AG04450 (cell line): ENCODE results near the gene PI16. TPM values are rescaled to one million over a fixed set of nuclear protein-coding genes. Genes with fewer than 3 reads are reported as not detected.
"Not testable (repeated sequence)": the region's sequence is repeated elsewhere in the genome, so short reads cannot be mapped to it uniquely, and the experiment has no call there.

Experiments used
- CTCF ChIA-PET: fragments of 300-600, 350-600 bp; formaldehyde crosslinking; extraction: SDS; loops from one replicate; lab custom pipeline; 2022; ENCODE audit warnings: antibody characterized with exemption, inconsistent platforms; lab: Charles Lee
- POLR2A ChIA-PET: fragments of 350-600 bp; formaldehyde crosslinking; extraction: SDS; loops from one replicate; lab custom pipeline; 2021; ENCODE audit warnings: antibody characterized with exemption, inconsistent platforms; lab: Yijun Ruan, JAX
- DNase-seq: peaks from one replicate; pipeline ENCODE4 v3.0.0-alpha.2; 2011; ENCODE audit warnings: low read depth, low spot score
- H3K27ac ChIP-seq: one replicate; pipeline ENCODE4 v1.5.1; 2012; ENCODE audit warnings: low read depth, low read length, control low read depth
- H3K27me3 ChIP-seq: one replicate; pipeline ENCODE4 v1.6.0; 2012; ENCODE audit warnings: low read length; ENCODE audit not compliant: control insufficient read depth, insufficient read depth
- H3K4me3 ChIP-seq: 2 replicates; pipeline ENCODE4 v1.5.1; 2011; ENCODE audit warnings: mild to moderate bottlenecking, low read depth, low read length, control low read depth
- H3K9me3 ChIP-seq: 2 replicates; pipeline ENCODE4 v1.5.1; 2012; ENCODE audit warnings: low read length; ENCODE audit not compliant: control insufficient read depth, insufficient read depth
- CTCF ChIP-seq: IDR thresholded peaks from 2 replicates; pipeline ENCODE4 v1.5.1; 2011; ENCODE audit warnings: low read depth, low read length, control low read depth, inconsistent platforms
- polyA plus RNA-seq: library from polyadenylated mRNA; depleted of rRNA; stranded (reverse); fragments of >200 nt; gene quantifications from 2 replicates; pipeline ENCODE4 v1.2.3, GENCODE V29; 2011

Gene PI16
- polyA plus RNA-seq, 1 experiment: 0.05 TPM

- ChIA-PET CTCF (interaction anchor here (0.5 to 2.3 kb wide), 3 partner anchors 32 to 100 kb away, joined by 3 to 11 read pairs (median 5); no protein-coding TSS in a partner anchor), POLR2A (interaction anchor here (0.5 to 1.5 kb wide), 14 partner anchors 9 to 369 kb away, joined by 3 to 14 read pairs (median 3); partner anchors contain the start of genes C6orf89 and PPIL1)
- Histone ChIP-seq H3K27ac (peak overlapping the region; percentile 57), H3K4me3 (peak overlapping the region; percentile 93), H3K27me3 (no peaks in the 10 kb centered on the region), H3K9me3 (no peaks in the 10 kb centered on the region; the same call in 1 of the 2 replicates)
- no peak for DNase-seq
- TF ChIP-seq CTCF: no peak
Measured at GRCh38 chr6:36985417-36985807, 30.9 kb downstream of the PI16 start.

DNA sequence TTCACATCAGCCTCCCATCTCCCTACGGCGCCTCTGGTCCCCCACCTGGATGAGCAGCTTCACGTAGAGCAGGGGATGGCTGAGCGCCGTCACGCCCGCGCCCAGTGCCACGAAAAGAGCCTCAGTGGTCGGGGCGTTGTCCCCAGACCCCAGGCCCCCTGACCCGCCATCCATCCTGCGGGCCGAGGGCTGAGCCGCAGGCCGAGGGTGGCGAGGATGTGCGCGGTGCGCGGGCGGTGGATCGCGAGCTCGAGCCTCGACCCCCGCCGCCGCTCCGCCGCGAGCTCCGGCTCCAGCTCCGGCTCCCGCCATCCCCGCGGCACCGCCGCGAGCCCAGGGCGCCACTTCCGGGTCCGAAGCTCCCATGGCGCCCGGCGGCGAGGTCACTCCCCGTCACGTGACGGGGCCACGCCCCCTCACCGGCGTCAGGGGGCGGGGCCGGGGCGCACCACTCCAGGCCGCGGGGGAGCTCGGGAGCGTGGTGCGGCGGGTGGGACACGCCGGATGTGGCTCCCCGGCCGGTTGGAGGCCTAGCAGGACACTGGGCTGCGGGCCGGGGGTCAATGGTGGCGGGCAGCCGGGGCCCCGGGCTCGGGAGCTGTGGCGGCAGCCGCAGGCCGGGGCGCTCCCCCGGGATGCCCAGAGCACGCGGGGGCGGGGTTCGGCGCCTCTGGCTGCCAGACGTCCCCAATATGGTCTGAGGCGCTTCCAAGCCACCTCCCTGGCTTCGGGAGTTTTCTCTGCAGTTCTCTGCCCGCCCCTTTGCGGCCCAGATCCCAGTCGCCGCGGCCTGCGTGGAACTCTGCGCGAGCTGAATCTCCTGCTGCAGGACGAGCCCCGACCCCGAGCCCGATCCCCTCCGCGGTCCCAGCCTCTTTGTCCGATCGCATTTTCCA is 31.5 kb downstream of the PI16 start, which contains the start of gene MTCH1:
MTCH1 (minus strand) TSS at position 389 of the 896 bp plus-strand sequence; CDS start at position 366, 23 bp downstream.
- DNase-seq: peak; percentile 67
- TF ChIP-seq CTCF: no peak
- peak within 1 kb of the TSS; percentile 93 for H3K4me3 ChIP-seq
- H3K27ac ChIP-seq: peak within 1 kb of the TSS; percentile 69
- POLR2A ChIA-PET: interaction anchor here (0.5 to 1.5 kb wide), 20 partner anchors 8 to 368 kb away, joined by 3 to 14 read pairs (median 4); partner anchors contain the start of genes C6orf89 and PPIL1
- H3K9me3 ChIP-seq: no peaks in the 10 kb centered on the region
- peaks cover 4% of the 10 kb centered on the region for H3K27me3 ChIP-seq
- CTCF ChIA-PET: interaction anchor here (0.5 to 2.3 kb wide), 3 partner anchors 32 to 101 kb away, joined by 3 to 11 read pairs (median 5); no protein-coding TSS in a partner anchor

DNA sequence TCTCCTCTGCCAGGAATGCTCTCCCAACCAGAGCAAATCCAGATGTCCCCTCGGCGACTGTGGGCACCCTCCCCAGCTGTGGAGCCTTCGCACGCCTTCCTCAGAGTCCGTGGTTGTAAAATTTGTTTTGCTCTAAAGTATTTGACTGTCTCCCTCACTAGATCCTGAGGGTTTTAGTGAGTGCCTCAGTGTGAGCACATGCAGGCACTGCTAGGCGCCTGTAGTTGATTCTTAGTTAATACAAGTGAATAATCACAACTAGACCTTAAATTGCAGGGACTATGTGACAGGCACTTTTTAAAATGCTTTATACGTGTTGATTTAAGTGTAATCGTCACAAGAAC is 32.1 kb downstream of the PI16 start:
- Histone ChIP-seq H3K9me3 (no peaks in the 10 kb centered on the region), H3K27ac (peak overlapping the region; percentile 69), H3K4me3 (peak overlapping the region; percentile 93), H3K27me3 (peaks cover 4% of the 10 kb centered on the region)
- ChIA-PET CTCF (interaction anchor here (1.5 to 2.3 kb wide), 2 partner anchors 31 to 101 kb away, joined by 5 to 11 read pairs; no protein-coding TSS in a partner anchor), POLR2A (interaction anchor here (0.7 to 1.5 kb wide), 14 partner anchors 8 to 221 kb away, joined by 3 to 14 read pairs (median 4); partner anchors contain the start of gene PPIL1)
- no peak for TF ChIP-seq CTCF
- DNase-seq: no peak

- DNase-seq: no peak
- no peak overlapping the region for H3K4me3 ChIP-seq
- ChIA-PET POLR2A (no interaction called here), CTCF (interaction anchor here (0.8 to 1.9 kb wide), 3 partner anchors 29 to 230 kb away, joined by 3 to 8 read pairs (median 4); no protein-coding TSS in a partner anchor)
- H3K27me3 ChIP-seq: peaks cover 4% of the 10 kb centered on the region
- no peaks in the 10 kb centered on the region for H3K9me3 ChIP-seq
- H3K27ac ChIP-seq: no peak overlapping the region
- TF ChIP-seq CTCF: no peak
Measured at GRCh38 chr6:36989264-36989663, 34.7 kb downstream of the PI16 start.

GRCh38 chr6:36990401-36990800 is 35.9 kb downstream of the PI16 start:
- CTCF ChIA-PET, H3K9me3 ChIP-seq, DNase-seq, H3K27me3 ChIP-seq, H3K27ac ChIP-seq, H3K4me3 ChIP-seq, POLR2A ChIA-PET: not testable (repeated sequence)
